Epidermal melanocyte (primary cell): ENCODE results near the gene KAZN.
"Not testable (repeated sequence)": the region's sequence is repeated elsewhere in the genome, so short reads cannot be mapped to it uniquely, and the experiment has no call there.

Source experiments
- DNase-seq: peaks from one replicate; pipeline ENCODE4 v3.0.0; 2011; ENCODE audit warnings: low spot score; ENCODE audit not compliant: insufficient read length

KAZN gene

GRCh38 chr1:14598498-14599182, at the start of gene KAZN:
Gene KAZN, plus strand, starts transcription at chr1:14598685.
- DNase-seq: no peak

- no peak for DNase-seq
Measured at GRCh38 chr1:14549897-14550620, 48.4 kb upstream of the KAZN start.

GRCh38 chr1:14551386-14551785, 47.1 kb upstream of the KAZN start:
- DNase-seq: no peak

DNA sequence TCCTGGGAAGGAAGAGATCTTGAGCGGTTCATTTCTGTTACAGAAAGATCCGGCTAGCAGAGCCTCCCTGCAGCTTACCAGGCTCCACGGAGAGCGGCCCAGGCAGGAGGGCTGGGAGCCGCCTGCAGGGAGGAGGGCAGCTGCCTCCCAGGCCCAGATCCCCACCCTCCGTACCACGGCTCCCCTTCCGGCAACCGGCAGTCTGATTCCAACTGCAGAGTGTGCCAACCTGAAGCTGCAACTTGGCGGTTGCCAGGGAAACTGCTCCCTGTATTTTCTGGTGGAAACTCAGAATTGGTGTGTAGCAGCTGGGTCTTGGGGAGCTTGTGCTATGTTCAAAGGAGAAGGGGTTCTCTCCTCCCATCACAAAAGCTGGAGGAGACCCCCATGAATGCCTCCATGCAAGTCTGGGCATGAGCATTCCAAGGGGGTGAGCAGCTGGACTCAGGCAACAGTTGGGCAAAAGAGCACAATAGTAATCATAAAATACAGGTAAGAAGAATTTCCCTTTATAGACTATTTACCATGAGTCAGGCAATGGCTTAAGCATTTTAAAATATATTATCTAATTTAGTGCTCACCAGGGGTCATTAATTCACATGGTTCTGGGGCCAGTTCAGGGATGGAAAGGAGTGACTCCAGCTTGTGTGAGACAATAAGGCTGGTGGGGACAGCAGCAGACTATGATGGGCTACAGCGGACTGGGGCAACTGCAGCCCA, 46.1 kb upstream of the KAZN start:
- DNase-seq: no peak

DNA sequence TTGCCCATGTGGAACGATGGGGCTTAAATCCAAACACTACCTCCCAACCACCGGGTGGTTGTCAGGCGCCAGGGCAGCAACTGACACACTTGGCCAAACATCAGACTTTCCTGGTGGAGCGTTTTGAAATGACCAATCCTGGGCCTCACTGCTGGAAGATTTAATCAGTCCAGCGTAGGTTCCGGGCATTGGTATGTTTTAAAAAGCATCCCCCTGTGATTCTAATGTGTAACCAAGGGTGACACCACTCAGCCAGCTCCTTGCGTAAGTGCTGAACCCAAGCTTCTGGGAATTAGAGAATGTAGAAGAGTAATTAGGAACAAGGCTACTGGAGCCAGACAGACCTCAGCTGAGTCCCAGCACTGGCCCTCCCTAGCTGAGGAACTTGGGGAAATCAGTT, 44.8 kb upstream of the KAZN start:
- DNase-seq: no peak

- no peak for DNase-seq
Measured at GRCh38 chr1:14555091-14555490, 43.4 kb upstream of the KAZN start.

- no peak for DNase-seq
Measured at GRCh38 chr1:14561014-14561693, 37.3 kb upstream of the KAZN start.

- DNase-seq: no peak
Measured at GRCh38 chr1:14565090-14565489, 33.4 kb upstream of the KAZN start.

DNA sequence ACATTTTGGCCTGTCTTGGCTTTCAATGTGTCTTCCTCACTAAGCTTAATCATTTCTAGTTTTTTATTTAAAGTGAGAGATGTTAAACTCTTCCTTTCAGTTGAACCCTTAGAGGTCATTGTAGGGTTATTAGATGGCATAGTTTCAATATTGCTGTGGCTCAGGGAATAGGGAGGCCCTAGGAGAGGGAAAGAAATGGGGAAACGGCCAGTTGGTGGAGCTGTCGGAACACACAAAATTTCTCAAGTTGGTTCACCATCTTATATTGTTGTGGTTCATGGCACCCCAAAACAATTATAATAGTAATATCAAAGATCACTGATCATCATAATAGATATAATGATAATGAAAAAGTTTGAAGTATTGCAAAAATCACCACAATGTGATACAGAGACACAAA, 31.4 kb upstream of the KAZN start:
- DNase-seq: no peak

DNA sequence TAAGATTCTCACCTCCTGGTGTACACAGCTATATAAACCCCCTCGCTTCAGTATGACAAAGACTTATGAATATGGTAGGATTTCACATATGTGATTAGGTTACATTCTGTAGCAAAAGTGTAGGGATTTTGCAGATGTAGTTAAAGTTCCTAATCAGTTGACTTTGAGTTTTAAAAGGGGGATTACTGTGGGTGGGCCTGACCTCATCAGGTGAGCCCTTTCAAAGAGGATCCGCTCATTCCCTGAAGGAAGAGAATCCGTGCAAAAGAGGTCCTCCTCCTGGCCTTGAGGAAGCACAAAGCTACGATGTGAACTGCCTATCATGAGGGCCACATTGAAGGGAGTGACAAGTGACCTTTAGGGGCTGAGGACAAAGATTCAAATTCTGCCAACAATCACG, 30.6 kb upstream of the KAZN start:
- no peak for DNase-seq

- no peak for DNase-seq
Measured at GRCh38 chr1:14568716-14569355, 29.6 kb upstream of the KAZN start.

DNA sequence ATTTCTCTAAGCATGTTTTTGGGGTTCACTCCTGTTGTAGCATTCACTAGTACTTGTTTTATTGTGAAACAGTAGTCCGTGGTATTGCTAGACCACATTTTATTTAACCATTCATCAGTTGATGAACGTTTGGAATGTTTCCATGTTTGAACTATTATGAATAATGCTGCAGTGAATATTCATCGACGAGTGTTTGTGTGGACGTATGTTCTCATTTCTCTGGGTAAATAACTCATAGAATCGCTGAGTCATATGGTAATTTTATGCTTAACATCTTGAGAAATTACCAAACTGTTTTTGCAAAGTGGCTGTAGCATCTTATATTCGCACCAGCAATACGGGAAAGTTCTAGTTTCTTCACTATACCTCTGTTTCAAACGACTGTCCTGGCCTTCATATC, 28.0 kb upstream of the KAZN start:
- no peak for DNase-seq

DNA sequence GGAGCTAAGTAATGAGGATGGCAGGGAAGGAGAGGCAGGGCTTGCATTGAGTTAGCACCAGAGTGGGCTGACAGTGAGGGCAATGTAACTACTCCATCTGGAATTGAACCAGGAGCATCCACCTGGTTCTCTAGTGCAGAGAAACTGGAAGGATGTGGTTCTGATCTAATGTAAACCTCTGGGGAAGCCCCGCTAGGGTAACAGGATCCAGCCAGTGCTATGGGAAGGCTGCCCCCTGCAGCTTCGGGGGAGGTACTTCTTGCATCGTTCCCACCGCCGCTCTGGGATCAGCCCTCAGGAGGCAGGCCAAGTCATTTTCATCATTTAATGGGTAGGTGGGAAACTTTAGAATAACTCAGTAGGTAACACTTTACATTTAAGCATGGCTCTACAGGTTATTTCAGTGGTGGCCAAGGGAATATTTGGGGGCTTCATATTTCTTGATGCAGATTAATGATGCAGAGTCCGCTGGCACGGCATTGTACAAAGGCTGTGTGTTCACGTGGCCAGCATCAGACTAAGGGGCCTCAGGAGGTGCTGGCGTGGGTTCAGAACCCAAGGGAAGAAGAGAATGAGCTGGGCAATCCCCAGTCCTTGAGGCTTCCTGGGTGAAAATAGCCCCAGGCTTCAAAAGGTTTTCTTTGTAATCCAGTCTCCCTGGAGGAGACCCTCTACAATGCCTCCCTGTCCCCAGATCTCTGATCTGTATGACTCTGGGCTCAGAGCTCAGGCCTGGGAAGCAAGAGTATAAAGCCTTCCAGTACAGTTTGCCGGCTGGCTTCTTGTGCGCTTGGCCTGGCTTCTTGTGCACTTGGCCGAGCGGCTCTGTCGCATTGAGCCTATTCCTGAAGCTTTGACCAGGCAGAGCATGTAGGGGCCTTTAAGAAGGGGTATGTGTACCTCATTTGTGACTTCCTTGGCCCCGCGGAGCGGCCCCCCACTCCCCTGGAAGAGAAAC, 26.4 kb upstream of the KAZN start:
- DNase-seq: no peak

GRCh38 chr1:14572861-14573260, 25.6 kb upstream of the KAZN start:
- no peak for DNase-seq

- DNase-seq: no peak
Measured at GRCh38 chr1:14576155-14576554, 22.3 kb upstream of the KAZN start.

DNA sequence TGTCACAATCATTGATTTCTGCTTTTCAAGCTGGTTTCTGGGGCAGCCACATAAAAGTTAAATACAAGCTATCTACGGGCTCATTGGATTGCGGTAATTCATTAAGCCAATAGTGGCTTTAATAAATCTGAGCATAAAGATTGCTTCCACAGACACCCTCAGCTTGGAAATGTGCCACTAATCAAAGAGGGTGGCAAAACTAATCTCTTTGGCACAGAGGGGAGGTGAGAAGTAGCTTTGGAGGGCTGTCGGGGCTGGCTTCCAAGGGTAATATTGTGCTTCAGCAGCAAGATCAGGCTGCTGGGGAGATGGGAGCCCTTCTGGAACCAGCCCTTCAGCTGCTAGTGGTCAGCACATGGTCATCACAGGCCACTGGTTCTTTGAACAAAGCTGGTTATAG, 21.2 kb upstream of the KAZN start:
- no peak for DNase-seq

DNA sequence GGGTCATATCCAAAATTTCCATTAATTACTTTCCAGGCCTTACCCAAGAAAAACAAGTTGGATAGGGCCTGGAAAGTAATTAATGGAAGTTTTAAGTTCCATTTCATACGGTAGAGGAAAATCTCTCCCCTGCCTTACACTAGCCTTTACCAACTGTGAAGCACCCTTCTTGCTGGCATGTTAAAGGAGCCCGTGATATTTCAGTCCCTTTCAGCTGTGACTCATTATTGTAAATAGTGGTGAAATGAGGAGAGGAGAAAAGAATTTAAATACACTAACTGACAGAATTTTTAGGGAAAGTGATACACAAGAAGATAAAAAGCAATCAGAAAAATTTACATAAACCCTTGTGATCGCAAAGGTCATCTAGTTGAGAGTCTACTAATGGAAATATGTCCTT, 20.3 kb upstream of the KAZN start:
- DNase-seq: no peak

GRCh38 chr1:14580295-14580694, 18.2 kb upstream of the KAZN start:
- DNase-seq: not testable (repeated sequence)

DNA sequence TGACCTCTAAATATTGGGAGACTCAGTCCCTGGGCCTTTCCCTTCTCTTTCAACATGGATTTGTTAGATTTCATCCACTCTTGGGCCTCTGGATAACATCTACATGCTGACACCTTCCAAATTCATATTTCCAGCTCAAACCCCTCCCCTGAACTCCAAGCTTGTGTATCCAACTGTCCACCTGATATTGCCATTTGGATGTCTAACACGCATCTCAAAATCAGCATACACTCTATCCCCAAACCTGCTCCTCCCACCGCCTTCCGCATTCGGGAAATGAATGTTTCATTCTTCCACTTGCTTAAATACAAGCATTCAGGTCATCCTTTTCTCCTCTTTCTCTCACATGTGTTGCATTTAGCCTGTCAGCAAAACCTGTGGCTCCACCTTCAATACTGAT, 17.5 kb upstream of the KAZN start:
- no peak for DNase-seq

- no peak for DNase-seq
Measured at GRCh38 chr1:14583788-14584187, 14.7 kb upstream of the KAZN start.
